ENCODE measurements around the gene PTPRG.

DNA sequence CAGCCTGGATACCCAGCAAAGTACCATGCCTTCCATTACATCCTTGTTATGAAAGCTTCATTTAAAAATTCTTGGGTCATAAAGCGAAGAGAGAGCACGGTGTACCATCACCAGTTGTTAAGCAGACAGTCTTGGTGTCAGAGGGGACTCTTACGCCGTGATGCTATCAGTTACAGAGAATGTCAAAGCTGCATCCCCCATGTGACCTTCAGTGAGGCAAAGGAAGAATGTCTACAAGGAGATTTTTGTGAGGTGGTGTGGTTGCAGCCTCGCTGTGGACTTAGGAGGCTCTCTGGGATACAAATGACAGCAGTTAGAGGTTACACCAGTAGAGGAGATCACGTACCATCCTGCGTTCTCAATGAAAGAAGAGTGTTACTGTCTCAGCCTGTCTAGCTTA is 533.7 kb downstream of the PTPRG start:
- TF ChIP-seq POLR2AphosphoS5 (IDR thresholded peaks at IDR 0.05; ENCODE audit: low read depth, low read length): no peak
- no peak for TF ChIP-seq SP4 (CRISPR knock-in tag; IDR thresholded peaks at IDR 0.05)
- TF ChIP-seq, protein P1, sequence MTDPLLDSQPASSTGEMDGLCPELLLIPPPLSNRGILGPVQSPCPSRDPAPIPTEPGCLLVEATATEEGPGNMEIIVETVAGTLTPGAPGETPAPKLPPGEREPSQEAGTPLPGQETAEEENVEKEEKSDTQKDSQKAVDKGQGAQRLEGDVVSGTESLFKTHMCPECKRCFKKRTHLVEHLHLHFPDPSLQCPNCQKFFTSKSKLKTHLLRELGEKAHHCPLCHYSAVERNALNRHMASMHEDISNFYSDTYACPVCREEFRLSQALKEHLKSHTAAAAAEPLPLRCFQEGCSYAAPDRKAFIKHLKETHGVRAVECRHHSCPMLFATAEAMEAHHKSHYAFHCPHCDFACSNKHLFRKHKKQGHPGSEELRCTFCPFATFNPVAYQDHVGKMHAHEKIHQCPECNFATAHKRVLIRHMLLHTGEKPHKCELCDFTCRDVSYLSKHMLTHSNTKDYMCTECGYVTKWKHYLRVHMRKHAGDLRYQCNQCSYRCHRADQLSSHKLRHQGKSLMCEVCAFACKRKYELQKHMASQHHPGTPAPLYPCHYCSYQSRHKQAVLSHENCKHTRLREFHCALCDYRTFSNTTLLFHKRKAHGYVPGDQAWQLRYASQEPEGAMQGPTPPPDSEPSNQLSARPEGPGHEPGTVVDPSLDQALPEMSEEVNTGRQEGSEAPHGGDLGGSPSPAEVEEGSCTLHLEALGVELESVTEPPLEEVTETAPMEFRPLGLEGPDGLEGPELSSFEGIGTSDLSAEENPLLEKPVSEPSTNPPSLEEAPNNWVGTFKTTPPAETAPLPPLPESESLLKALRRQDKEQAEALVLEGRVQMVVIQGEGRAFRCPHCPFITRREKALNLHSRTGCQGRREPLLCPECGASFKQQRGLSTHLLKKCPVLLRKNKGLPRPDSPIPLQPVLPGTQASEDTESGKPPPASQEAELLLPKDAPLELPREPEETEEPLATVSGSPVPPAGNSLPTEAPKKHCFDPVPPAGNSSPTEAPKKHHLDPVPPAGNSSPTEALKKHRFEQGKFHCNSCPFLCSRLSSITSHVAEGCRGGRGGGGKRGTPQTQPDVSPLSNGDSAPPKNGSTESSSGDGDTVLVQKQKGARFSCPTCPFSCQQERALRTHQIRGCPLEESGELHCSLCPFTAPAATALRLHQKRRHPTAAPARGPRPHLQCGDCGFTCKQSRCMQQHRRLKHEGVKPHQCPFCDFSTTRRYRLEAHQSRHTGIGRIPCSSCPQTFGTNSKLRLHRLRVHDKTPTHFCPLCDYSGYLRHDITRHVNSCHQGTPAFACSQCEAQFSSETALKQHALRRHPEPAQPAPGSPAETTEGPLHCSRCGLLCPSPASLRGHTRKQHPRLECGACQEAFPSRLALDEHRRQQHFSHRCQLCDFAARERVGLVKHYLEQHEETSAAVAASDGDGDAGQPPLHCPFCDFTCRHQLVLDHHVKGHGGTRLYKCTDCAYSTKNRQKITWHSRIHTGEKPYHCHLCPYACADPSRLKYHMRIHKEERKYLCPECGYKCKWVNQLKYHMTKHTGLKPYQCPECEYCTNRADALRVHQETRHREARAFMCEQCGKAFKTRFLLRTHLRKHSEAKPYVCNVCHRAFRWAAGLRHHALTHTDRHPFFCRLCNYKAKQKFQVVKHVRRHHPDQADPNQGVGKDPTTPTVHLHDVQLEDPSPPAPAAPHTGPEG (CRISPR knock-in tag; IDR thresholded peaks at IDR 0.05): no peak
- no peak for TF ChIP-seq POLR2A (IDR thresholded peaks at IDR 0.05; ENCODE audit: insufficient read depth in 1 of 2, low read depth in 2 of 2, low read length in 2 of 2)

Measured in HepG2 (cell line).